ACC112 (cell line): ENCODE measurements around the gene MRPS34.
"Not testable (repeated sequence)": the region's sequence is repeated elsewhere in the genome, so short reads cannot be mapped to it uniquely, and the experiment has no call there.

Experiments used
- H2AFZ ChIP-seq: fragments of 200-600 bp; sonication (generic); one replicate; pipeline ENCODE4 v1.6.0; 2017; ENCODE audit warnings: antibody characterized with exemption, low read length; ENCODE audit not compliant: unreplicated experiment
- H3K27ac ChIP-seq: fragments of 200-600 bp; sonication (generic); 2 replicates; pipeline ENCODE4 v1.5.1; 2014; ENCODE audit warnings: low read depth, mild to moderate bottlenecking, antibody characterized with exemption, low read length, moderate library complexity
- H3K27me3 ChIP-seq: fragments of 200-600 bp; sonication (generic); 2 replicates; pipeline ENCODE4 v1.6.1; 2014; ENCODE audit warnings: mild to moderate bottlenecking, antibody characterized with exemption, low read length, moderate library complexity, mixed read lengths; ENCODE audit not compliant: insufficient read depth
- H3K36me3 ChIP-seq: fragments of 200-600 bp; sonication (generic); 2 replicates; pipeline ENCODE4 v1.6.1; 2016; ENCODE audit warnings: mild to moderate bottlenecking, antibody characterized with exemption, low read length, moderate library complexity, mixed read lengths; ENCODE audit not compliant: insufficient read depth
- H3K4me1 ChIP-seq: fragments of 200-600 bp; sonication (generic); one replicate; pipeline ENCODE4 v1.6.1; 2016; ENCODE audit warnings: low read length, mixed read lengths; ENCODE audit not compliant: insufficient read depth, unreplicated experiment, control insufficient read depth
- H3K4me3 ChIP-seq: fragments of 200-600 bp; sonication (generic); 2 replicates; pipeline ENCODE4 v1.5.1; 2014; ENCODE audit warnings: mild to moderate bottlenecking, low read depth, low read length
- H3K79me2 ChIP-seq: fragments of 200-600 bp; sonication (generic); one replicate; pipeline ENCODE4 v1.6.0; 2016; ENCODE audit warnings: low read length; ENCODE audit not compliant: control insufficient read depth, unreplicated experiment, insufficient read depth

The MRPS34 gene

GRCh38 chr16:1816396-1817275 lies 43.7 kb upstream of the MRPS34 start:
- H3K36me3 ChIP-seq = no peaks in the 10 kb centered on the region
- no peaks in the 10 kb centered on the region for H3K27me3 ChIP-seq
- H3K79me2 ChIP-seq = no peaks in the 10 kb centered on the region
- H3K4me1 ChIP-seq = no peaks in the 10 kb centered on the region
- H3K27ac ChIP-seq = no peak overlapping the region
- H3K4me3 ChIP-seq = no peak overlapping the region
- no peak overlapping the region for H2AFZ ChIP-seq

- no peaks in the 10 kb centered on the region for H3K79me2 ChIP-seq
- no peak overlapping the region for H2AFZ ChIP-seq
- no peak overlapping the region for H3K4me3 ChIP-seq
- no peaks in the 10 kb centered on the region for H3K4me1 ChIP-seq
- no peaks in the 10 kb centered on the region for H3K27me3 ChIP-seq
- no peaks in the 10 kb centered on the region for H3K36me3 ChIP-seq
- H3K27ac ChIP-seq = no peak overlapping the region
Observed at GRCh38 chr16:1815461-1815860, 42.5 kb upstream of the MRPS34 start.

- H3K4me1 ChIP-seq = no peaks in the 10 kb centered on the region
- H3K79me2 ChIP-seq = no peaks in the 10 kb centered on the region
- no peak overlapping the region for H2AFZ ChIP-seq
- H3K36me3 ChIP-seq = no peaks in the 10 kb centered on the region
- H3K27me3 ChIP-seq = no peaks in the 10 kb centered on the region
- H3K27ac ChIP-seq = no peak overlapping the region
- H3K4me3 ChIP-seq = no peak overlapping the region
Observed at GRCh38 chr16:1812732-1813163, 39.8 kb upstream of the MRPS34 start.

- no peak overlapping the region for H3K27ac ChIP-seq
- H3K4me3 ChIP-seq = no peak overlapping the region
- no peaks in the 10 kb centered on the region for H3K4me1 ChIP-seq
- no peaks in the 10 kb centered on the region for H3K79me2 ChIP-seq
- H2AFZ ChIP-seq = no peak overlapping the region
- no peaks in the 10 kb centered on the region for H3K27me3 ChIP-seq
- no peaks in the 10 kb centered on the region for H3K36me3 ChIP-seq
Observed at GRCh38 chr16:1810536-1810935, 37.6 kb upstream of the MRPS34 start.

- Histone ChIP-seq H3K4me1 (no peaks in the 10 kb centered on the region), H3K4me3 (no peak overlapping the region), H3K79me2 (no peaks in the 10 kb centered on the region), H3K36me3 (no peaks in the 10 kb centered on the region), H3K27me3 (no peaks in the 10 kb centered on the region), H2AFZ (no peak overlapping the region), H3K27ac (no peak overlapping the region)
Observed at GRCh38 chr16:1810106-1810505, 37.2 kb upstream of the MRPS34 start.

- no peak overlapping the region for H3K4me3 ChIP-seq
- no peaks in the 10 kb centered on the region for H3K36me3 ChIP-seq
- H3K79me2 ChIP-seq = no peaks in the 10 kb centered on the region
- H3K27me3 ChIP-seq = no peaks in the 10 kb centered on the region
- H3K4me1 ChIP-seq = no peaks in the 10 kb centered on the region
- H2AFZ ChIP-seq = no peak overlapping the region
- no peak overlapping the region for H3K27ac ChIP-seq
Observed at GRCh38 chr16:1809281-1809801, 36.4 kb upstream of the MRPS34 start.

GRCh38 chr16:1808691-1809090 lies 35.8 kb upstream of the MRPS34 start:
- Histone ChIP-seq H3K27ac (no peak overlapping the region), H3K79me2 (no peaks in the 10 kb centered on the region), H3K36me3 (no peaks in the 10 kb centered on the region)

GRCh38 chr16:1807626-1808025 lies 34.7 kb upstream of the MRPS34 start:
- Histone ChIP-seq H2AFZ (no peak overlapping the region), H3K4me3 (no peak overlapping the region), H3K36me3 (no peaks in the 10 kb centered on the region), H3K27me3 (no peaks in the 10 kb centered on the region), H3K27ac (no peak overlapping the region), H3K4me1 (no peaks in the 10 kb centered on the region), H3K79me2 (no peaks in the 10 kb centered on the region)

More at GRCh38 chr16:1808691-1809090, 35.8 kb upstream of the MRPS34 start:
- Histone ChIP-seq H3K27me3 (no peaks in the 10 kb centered on the region), H3K4me3 (no peak overlapping the region), H2AFZ (no peak overlapping the region), H3K4me1 (no peaks in the 10 kb centered on the region)

GRCh38 chr16:1800701-1801100 lies 27.8 kb upstream of the MRPS34 start:
- H3K27ac ChIP-seq = no peak overlapping the region
- no peaks in the 10 kb centered on the region for H3K79me2 ChIP-seq

GRCh38 chr16:1799263-1799662 lies 26.3 kb upstream of the MRPS34 start:
- not testable (repeated sequence) for H3K4me1 ChIP-seq, H3K79me2 ChIP-seq, H2AFZ ChIP-seq, H3K27ac ChIP-seq, H3K4me3 ChIP-seq, H3K27me3 ChIP-seq, H3K36me3 ChIP-seq

More at GRCh38 chr16:1800701-1801100, 27.8 kb upstream of the MRPS34 start:
- H3K27me3 ChIP-seq = no peaks in the 10 kb centered on the region
- no peak overlapping the region for H3K4me3 ChIP-seq
- no peaks in the 10 kb centered on the region for H3K4me1 ChIP-seq
- no peak overlapping the region for H2AFZ ChIP-seq
- no peaks in the 10 kb centered on the region for H3K36me3 ChIP-seq
